CD4-positive, alpha-beta T cell treated with Interleukin-2 at 100 ng/mL for 4 hours (primary cell): Measurements from ENCODE around the gene TMEM175.
A peak's percentile ranks its signal among the peaks of the same experiment; 100 is the strongest.
"Not testable (repeated sequence)": the region's sequence is repeated elsewhere in the genome, so short reads cannot be mapped to it uniquely, and the experiment has no call there.

Experiments used
- DNase-seq: peaks from one replicate; pipeline ENCODE4 v3.0.0-alpha.2; 2020; ENCODE audit warnings: low spot score

TMEM175 gene

GRCh38 chr4:972651-973424 is 40.6 kb downstream of the TMEM175 start:
- peak; percentile 52 for DNase-seq

GRCh38 chr4:973431-974397 is 41.5 kb downstream of the TMEM175 start, which contains the start of gene DGKQ:
TSS of gene DGKQ (minus strand) at chr4:973569. CDS start at chr4:973482, 87 bp downstream.
- DNase-seq, result peak; percentile 90

DNA sequence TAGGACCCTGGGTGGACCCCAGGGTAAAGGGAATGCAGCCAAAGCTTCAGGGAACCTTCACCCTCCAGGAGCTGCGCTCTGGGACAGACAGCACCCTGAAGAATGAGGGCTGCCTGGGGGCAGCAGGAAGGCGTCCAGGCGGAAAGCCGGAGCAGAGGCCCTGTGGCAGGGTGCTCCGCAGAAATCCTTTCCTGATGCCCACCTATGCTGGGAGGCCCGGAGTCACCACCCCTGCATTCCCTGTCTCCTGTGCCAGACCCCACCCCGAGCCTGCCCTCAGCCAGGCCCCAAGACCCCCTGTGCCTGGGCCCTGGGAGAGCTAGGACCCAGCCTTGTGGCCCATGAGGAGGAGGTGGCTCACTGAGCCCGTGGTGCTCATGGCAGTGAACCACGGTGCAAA is 42.4 kb downstream of the TMEM175 start:
- DNase-seq, result no peak

DNA sequence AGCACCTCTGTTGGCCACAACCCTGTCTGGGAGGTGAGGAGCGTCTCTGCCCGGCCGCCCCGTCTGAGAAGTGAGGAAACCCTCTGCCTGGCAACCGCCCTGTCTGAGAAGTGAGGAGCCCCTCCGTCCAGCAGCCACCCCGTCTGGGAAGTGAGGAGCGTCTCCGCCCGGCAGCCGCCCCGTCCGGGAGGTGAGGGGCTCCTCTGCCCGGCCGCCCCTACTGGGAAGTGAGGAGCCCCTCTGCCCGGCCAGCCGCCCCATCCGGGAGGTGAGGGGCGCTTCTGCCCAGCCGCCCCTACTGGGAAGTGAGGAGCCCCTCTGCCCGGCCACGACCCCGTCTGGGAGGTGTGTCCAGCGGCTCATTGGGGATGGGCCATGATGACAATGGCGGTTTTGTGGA is 43.8 kb downstream of the TMEM175 start:
- not testable (repeated sequence) for DNase-seq

DNA sequence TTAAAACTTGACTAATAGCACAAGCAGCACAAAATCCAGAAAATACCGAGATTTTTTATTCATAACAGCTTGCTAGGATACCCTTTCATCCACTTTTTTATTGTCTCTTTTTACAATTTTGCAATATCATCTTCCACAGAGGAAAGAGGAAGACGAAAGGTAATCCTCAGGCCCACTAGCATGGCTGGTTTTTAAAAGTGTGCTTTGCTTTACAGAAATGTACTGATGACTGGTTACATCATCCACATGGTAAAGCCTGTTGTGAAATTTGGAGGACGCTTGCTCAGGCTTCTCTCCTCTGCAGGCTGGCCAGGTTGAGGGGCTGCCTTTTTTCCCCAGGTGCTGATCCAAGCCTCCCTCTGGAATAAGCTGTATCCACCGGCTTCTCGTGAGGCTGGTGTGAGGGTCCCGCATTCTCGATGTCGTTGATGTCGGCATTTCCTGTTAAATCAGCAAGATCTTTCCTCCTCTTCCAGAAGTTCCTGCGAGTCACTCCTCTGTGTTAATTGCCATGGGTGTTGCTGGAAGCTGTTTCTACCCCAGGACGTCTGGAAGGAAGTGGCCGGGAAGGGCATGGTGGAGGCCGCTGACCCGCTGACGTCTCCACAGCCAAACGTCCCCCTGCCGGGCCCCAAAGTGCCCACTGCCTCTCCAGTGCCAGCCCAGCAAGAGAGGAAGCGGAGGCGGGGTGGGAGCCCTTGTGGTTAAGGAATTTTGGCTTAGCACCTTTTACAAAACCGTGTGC is 46.9 kb downstream of the TMEM175 start:
- DNase-seq, result no peak

DNA sequence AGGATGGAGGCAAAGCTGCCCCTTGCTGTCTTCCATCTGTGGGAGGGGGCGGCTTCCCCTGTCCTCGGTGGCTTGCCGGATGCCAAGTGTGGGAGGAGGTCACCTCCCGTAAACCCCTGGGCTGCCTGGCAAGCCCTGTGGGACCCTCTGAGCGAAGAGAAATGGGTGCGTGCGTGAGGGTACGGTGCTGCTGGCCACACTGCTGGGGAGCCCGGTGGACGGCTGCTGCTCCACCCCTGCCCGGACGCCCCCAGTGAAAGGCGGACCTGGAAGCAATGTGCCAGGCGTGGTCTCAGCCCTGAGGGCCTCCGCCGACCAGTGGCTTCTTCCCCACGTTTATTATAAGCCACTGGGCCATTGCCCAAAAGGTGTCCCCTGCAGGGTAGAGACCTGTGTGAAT is 50.0 kb downstream of the TMEM175 start:
- no peak for DNase-seq

DNA sequence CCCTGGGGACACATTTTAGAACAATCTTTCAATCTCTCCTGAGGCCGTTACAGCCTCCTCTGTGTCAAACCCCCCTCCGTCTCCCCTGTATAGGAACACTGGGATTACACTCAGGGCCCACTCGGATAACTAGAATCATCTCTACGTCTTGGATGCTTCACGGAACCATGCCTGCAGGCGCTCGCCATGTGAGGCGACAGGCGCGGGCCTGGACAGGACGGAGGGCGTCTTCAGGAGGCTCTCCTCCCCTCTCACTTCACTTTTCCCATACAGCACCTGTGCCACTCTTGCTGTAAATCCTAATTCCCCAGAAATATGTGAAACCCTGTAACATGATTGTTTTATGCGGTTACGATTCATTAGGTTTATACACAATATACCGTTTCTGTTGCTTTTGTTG is 50.6 kb downstream of the TMEM175 start:
- no peak for DNase-seq

GRCh38 chr4:984336-985054 is 52.2 kb downstream of the TMEM175 start:
- DNase-seq, result no peak

DNA sequence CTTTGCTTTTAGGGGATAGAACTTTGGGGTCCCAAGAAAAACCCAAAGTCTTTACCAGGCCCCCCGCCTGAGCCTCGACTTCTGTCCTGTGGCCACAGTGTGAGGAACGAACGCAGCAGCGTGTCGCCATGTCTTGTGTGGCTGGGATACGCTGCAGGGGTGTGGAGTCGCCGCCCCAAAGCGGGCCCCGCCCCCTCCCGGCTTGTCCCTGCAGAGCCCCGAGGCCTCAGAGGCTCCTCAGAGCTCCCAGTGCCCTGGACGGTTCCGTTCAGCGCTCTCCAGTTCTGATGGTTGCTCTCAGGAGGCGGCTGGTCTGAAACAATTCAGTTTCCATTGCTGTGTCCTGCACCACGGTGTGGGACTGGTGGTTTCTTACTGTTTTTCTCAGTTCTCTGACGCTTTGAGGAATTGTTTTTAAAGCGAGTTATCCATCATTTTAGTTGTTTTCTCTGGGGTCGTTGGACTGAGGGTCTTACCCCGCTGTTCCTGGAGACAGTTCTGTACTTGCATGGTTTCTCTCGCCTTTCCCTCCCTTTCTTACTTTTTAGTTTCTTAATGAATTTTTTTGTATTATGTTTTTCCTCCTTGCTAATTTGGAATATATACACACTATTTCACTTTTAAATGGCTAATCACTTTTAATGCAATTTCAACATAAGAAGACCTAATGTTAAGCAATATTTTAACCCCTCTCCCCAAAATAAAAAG is 53.0 kb downstream of the TMEM175 start:
- peak; percentile 67 for DNase-seq

- DNase-seq, result no peak
Measured at GRCh38 chr4:986428-986878, 54.2 kb downstream of the TMEM175 start.

GRCh38 chr4:986879-987623 is 54.8 kb downstream of the TMEM175 start, which contains the start of gene IDUA:
TSS of gene IDUA (plus strand) at chr4:987044. CDS start at chr4:987085, 41 bp downstream.
- DNase-seq, result peak; percentile 86

DNA sequence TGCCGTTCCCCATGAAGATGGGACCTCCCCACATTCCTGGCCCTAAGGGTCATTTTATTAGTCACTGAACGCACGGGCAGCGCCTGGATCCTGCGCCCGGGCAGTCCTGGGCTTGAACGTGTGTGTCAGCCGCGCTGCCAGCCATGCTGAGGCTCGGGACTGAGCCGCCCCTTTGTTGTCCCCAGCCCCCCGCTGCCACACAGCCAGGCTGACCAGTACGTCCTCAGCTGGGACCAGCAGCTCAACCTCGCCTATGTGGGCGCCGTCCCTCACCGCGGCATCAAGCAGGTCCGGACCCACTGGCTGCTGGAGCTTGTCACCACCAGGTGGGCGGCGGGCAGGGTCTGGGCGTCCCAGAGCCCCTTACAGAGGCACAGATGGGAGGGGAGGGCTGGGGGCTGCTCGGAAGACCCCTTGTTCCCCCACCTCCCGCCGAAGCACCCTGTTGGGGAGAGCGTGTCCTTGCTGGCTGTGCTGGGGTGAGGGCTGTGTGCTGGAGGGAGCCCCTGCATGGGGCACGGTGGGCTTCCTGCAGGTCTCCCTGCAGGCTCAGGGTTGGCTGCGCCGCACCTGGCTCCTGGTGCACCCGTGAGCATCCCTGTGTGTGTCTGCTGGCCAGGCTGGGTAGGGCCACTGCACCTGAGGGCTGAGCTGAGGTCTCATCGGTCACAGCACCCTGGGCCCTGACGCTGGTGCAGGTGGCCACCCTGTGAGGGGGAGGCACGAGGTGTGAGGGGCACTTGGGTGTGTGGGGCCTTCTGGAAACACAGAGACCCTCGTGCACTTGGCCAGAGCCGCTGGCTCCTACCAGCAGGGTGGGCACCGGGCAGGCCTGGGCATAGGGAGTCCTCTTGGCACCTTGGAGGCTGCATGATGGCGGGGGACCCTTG is 55.6 kb downstream of the TMEM175 start:
- DNase-seq, result no peak

GRCh38 chr4:988726-989721 is 56.8 kb downstream of the TMEM175 start:
- no peak for DNase-seq

DNA sequence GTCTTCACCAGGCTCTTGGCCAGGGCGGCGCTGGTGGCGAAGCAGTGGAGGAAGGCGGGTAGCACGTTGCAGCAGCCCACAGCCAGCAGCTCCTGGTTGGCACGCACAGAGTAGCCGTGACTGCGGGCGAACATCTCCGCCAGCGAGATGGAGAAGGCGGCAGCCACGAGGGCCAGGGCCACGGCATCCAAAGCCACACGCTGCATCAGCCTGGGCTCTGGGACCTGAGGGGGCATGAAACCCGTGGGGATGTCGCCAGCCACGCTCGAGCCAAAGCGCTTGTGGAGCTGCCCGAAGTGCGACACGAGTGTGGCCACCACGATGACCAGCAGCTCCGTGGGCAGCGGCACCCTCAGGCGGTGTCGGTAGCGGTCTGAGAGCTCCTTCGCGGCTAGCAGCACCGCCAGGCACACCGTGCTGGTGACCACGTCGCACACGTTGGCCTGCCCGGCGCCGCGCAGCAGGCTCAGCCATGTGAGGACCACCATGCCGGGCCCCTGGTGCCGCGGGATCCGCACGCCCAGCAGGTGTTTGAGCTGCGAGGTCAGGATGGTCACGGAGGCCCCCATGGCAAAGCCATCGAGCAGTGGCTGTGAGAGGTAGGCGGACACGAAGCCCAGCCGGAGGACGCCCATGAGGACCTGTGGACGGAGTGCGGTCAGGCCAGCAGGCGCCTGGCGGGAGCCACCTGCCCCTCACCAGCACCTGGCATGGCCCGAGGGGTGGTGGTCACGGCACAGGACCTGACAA is 57.6 kb downstream of the TMEM175 start:
- no peak for DNase-seq

- DNase-seq, result no peak
Measured at GRCh38 chr4:990746-991367, 58.6 kb downstream of the TMEM175 start.
